ENCODE results near the gene DHRS2. TPM values are rescaled to one million over a fixed set of nuclear protein-coding genes. Genes with fewer than 3 reads are reported as not detected.
"Not testable (repeated sequence)": the region's sequence is repeated elsewhere in the genome, so short reads cannot be mapped to it uniquely, and the experiment has no call there.

Gene DHRS2
- polyA plus RNA-seq, 1 of the 3 experiments (the other 2 are of a cell fraction), result 1.2 TPM

GRCh38 chr14:23609001-23609400, 27.2 kb upstream of the DHRS2 start:
- Histone ChIP-seq H3K9me2 (no peaks in the 10 kb centered on the region), H3F3A (replicated peaks; ENCODE audit: insufficient read depth) (no peaks in the 10 kb centered on the region), H3K4me3 (ENCODE audit: low read depth in 2 of 2, low read length in 1 of 2) (no peak overlapping the region), H3K27me3 (ENCODE audit: insufficient read depth) (peaks cover 8% of the 10 kb centered on the region; the same call in 1 of the 2 replicates), H3K27ac (ENCODE audit: low read depth in 2 of 2, low read length in 1 of 2) (no peak overlapping the region), H3K4me2 (no peak overlapping the region), H3K9ac (no peak overlapping the region), H3K79me2 (ENCODE audit: insufficient read depth) (no peaks in the 10 kb centered on the region), H3K36me3 (replicated peaks in 1 of 2; ENCODE audit: control insufficient read depth in 1 of 2, insufficient read depth in 2 of 2, low read length in 1 of 2) (no peaks in the 10 kb centered on the region), H3K9me3 (no peaks in the 10 kb centered on the region), H3K4me1 (ENCODE audit: control insufficient read depth in 1 of 2, insufficient read depth in 2 of 2, low read depth in 1 of 2, low read length in 1 of 2) (no peaks in the 10 kb centered on the region), H4K20me1 (ENCODE audit: insufficient read depth) (no peaks in the 10 kb centered on the region; the same call in 1 of the 2 replicates), H2AFZ (ENCODE audit: low read depth) (no peak overlapping the region)
- CTCF ChIA-PET, result interaction anchor here (1.2 kb wide), 1 partner anchor 20 kb away, joined by 5 read pairs; no protein-coding TSS in a partner anchor
- POLR2A ChIA-PET, result no interaction called here
- no peak for DNase-seq
- TF ChIP-seq EP300 (IDR thresholded peaks at IDR 0.05; ENCODE audit: borderline replicate concordance in 1 of 2, low read depth in 1 of 2, low read length in 1 of 2) (no peak), EZH2phosphoT487 (IDR thresholded peaks at IDR 0.05; ENCODE audit: borderline replicate concordance, low read depth) (no peak), RFX5 (IDR thresholded peaks at IDR 0.05; ENCODE audit: low read length) (no peak), REST (IDR thresholded peaks at IDR 0.05; ENCODE audit: low read depth, low read length) (no peak), CTCF (IDR thresholded peaks at IDR 0.05) (no peak), ELF1 (IDR thresholded peaks at IDR 0.05) (no peak), PBX3 (IDR thresholded peaks at IDR 0.05) (no peak)
- 9% methylated on average over 3 of the region's 3 CpGs for WGBS (ENCODE audit: low lambda C conversion rate)

GRCh38 chr14:23609411-23610089, 26.6 kb upstream of the DHRS2 start:
- 12% methylated on average over 6 of the region's 7 CpGs for WGBS (ENCODE audit: low lambda C conversion rate)
- H3K36me3 ChIP-seq (replicated peaks in 1 of 2; ENCODE audit: control insufficient read depth in 1 of 2, insufficient read depth in 2 of 2, low read length in 1 of 2); H2AFZ ChIP-seq (ENCODE audit: low read depth); POLR2A ChIA-PET; H3F3A ChIP-seq (replicated peaks; ENCODE audit: insufficient read depth); H3K4me1 ChIP-seq (ENCODE audit: control insufficient read depth in 1 of 2, insufficient read depth in 2 of 2, low read depth in 1 of 2, low read length in 1 of 2); H3K4me3 ChIP-seq (ENCODE audit: low read depth in 2 of 2, low read length in 1 of 2); H3K9me3 ChIP-seq; H3K9ac ChIP-seq; H3K27ac ChIP-seq (ENCODE audit: low read depth in 2 of 2, low read length in 1 of 2); H3K9me2 ChIP-seq; H3K4me2 ChIP-seq; H3K27me3 ChIP-seq (ENCODE audit: insufficient read depth); H3K79me2 ChIP-seq (ENCODE audit: insufficient read depth); H4K20me1 ChIP-seq (ENCODE audit: insufficient read depth); DNase-seq: not testable (repeated sequence)
- CTCF ChIA-PET, result interaction anchor here (1.2 kb wide), 1 partner anchor 20 kb away, joined by 5 read pairs; no protein-coding TSS in a partner anchor

Data from SK-N-SH (cell line).